ENCODE results near the gene RPS6KA5.
A peak's percentile ranks its signal among the peaks of the same experiment; 100 is the strongest.
"Not testable (repeated sequence)": the region's sequence is repeated elsewhere in the genome, so short reads cannot be mapped to it uniquely, and the experiment has no call there.

The RPS6KA5 gene

DNA sequence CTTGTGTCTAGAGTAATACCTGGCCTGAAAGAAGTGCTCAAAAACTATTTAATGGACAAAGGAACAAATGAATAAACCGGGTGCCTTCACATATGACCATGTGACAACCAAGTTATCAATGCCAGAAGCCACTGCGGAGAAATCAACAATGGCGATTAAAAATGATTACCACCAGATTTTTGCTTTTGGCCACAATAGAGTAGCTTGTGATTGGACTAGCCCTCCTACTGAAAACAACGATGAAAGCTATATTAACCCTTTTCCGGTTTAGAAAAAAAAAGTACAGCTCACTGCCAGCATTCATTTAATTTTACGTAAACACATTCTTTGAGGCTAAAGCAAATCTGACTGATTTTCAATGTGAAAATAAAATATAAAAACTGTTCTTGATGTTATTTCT, 202.6 kb downstream of the RPS6KA5 start:
- DNase-seq (ENCODE audit: low read depth) = no peak
- H3K4me3 ChIP-seq (ENCODE audit: low read length) = no peak overlapping the region
- TF ChIP-seq, protein P1, sequence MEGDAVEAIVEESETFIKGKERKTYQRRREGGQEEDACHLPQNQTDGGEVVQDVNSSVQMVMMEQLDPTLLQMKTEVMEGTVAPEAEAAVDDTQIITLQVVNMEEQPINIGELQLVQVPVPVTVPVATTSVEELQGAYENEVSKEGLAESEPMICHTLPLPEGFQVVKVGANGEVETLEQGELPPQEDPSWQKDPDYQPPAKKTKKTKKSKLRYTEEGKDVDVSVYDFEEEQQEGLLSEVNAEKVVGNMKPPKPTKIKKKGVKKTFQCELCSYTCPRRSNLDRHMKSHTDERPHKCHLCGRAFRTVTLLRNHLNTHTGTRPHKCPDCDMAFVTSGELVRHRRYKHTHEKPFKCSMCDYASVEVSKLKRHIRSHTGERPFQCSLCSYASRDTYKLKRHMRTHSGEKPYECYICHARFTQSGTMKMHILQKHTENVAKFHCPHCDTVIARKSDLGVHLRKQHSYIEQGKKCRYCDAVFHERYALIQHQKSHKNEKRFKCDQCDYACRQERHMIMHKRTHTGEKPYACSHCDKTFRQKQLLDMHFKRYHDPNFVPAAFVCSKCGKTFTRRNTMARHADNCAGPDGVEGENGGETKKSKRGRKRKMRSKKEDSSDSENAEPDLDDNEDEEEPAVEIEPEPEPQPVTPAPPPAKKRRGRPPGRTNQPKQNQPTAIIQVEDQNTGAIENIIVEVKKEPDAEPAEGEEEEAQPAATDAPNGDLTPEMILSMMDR (IDR thresholded peaks at IDR 0.05; ENCODE audit: insufficient read depth, low read depth, low read length, missing control alignments) = no peak

DNA sequence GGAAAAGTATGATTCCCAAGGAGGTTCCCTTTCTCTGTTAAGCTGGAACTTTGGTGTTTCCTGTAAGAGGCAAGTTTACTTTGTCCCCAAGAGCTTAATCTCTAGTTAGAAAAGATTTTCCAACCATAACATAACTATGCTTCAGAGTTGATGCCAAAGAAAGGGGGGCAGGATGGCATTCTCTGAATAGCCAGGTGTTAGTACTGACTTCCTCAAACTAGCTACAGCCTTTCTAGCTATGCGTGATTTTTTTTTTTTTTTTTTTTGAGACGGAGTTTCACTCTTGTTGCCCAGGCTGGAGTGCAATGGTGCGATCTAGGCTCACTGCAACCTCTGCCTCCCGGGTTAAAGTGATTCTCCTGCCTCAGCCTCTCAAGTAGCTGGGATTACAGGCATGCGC, 204.3 kb downstream of the RPS6KA5 start:
- DNase-seq (ENCODE audit: low read depth); H3K4me3 ChIP-seq (ENCODE audit: low read length): not testable (repeated sequence)

DNA sequence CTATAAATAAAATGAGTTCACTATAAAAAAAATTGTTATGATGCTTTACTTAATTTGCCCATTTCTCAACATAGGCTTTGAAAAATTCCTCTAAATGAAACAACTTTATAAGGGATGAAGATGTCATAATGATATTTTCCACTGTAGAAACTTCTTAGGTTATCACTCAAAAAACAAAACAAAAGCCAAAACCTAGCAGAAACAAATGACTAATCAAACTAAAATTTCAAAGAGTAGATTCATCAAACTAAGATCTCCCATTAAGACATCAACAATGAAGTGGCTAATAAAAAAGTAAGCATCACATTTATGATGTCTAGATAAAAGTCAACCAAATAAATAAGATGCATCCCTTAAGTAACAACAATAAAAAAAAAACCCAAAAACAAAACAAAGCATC, 207.3 kb downstream of the RPS6KA5 start:
- DNase-seq (ENCODE audit: low read depth) = no peak
- TF ChIP-seq, protein P1 (IDR thresholded peaks at IDR 0.05; ENCODE audit: insufficient read depth, low read depth, low read length, missing control alignments) = no peak

DNA sequence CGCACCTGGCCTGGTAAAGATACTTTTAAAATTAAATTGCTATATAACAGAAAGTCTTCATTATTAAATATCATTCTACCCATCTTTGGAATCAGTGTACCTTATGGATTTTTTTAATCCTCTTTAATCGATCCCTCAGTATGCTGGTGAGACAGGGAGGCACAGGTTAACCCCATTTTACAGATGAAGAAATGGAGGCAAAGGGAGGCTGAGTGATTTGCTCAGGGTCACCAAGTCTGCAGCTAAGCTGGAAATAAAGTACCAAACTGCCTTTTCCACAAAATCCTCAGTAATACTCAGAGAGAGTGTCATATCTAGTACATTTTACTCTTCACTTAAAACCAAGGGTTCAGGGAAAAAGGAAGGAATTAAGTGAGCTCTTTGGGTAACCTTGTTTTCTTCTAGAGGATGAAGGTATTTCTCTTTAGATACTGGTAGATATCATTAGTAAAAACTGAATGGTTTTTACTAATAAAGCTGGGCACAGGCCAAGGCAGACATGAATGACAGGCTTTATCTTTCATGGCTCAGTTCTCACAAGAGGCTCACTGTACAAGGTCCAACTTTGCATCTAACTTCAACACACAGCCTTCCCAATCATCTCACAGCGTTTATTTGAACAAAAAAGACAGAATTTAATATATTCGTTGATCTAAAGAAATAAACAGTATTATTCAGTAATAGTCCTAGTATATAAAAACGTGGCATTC, 209.0 kb downstream of the RPS6KA5 start:
- no peak overlapping the region for H3K4me3 ChIP-seq (ENCODE audit: low read length)
- TF ChIP-seq, protein P1 (IDR thresholded peaks at IDR 0.05; ENCODE audit: insufficient read depth, low read depth, low read length, missing control alignments) = no peak
- DNase-seq (ENCODE audit: low read depth) = no peak

More for the DNA sequence above, 207.3 kb downstream of the RPS6KA5 start:
- no peak overlapping the region for H3K4me3 ChIP-seq (ENCODE audit: low read length)

DNA sequence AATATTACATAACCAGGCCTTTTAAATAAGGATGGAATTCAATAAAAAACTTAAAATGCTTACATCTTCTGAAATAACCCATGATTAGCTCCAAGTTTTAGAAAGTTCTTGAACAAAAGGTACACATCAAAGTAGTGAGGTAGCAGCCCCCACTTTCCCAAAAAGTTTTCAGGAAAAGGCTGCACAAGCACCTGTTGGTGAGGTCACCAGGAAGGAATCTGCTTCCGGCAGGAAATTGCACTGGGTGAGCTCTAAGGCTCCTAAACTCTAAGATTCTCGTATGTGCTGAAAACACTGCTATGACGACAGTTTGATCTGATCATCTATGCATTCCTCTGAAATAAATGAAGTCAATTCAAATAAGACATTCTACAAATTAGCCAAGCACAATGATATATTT, 210.0 kb downstream of the RPS6KA5 start:
- H3K4me3 ChIP-seq (ENCODE audit: low read length) = no peak overlapping the region
- TF ChIP-seq, protein P1 (IDR thresholded peaks at IDR 0.05; ENCODE audit: insufficient read depth, low read depth, low read length, missing control alignments) = no peak
- DNase-seq (ENCODE audit: low read depth) = peak; percentile 75

DNA sequence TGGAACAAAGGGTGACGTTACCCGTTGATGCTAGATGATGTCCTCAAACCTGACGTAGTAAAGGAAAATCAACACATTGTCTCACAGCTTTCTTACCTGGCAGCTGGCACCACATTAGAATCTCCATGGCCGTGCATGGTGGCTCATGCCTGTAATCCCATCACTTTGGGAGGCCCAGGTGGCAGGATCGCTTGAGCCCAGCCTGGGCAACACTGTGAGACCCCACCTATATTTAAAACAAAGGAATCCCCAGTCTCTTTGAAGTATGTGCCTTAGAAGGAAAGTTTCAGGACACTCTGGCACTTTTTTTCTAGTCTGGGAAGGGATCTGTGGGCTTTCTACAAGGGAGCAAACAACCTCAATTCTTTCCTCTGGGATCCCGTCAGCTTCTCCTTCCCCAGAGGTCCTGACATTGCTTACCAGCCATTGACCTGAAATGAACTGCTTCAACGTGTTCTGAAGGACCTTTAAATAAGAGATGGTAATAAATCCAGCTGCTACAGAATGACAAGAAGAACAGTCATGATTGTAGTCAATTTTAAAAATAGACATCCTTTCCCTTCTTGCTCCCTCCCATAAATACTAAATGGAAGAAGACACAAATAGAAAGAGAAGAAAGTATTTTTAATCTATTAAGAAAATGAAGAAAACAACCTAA, 210.5 kb downstream of the RPS6KA5 start:
- TF ChIP-seq, protein P1 (IDR thresholded peaks at IDR 0.05; ENCODE audit: insufficient read depth, low read depth, low read length, missing control alignments) = no peak
- no peak for DNase-seq (ENCODE audit: low read depth)
- no peak overlapping the region for H3K4me3 ChIP-seq (ENCODE audit: low read length)

DNA sequence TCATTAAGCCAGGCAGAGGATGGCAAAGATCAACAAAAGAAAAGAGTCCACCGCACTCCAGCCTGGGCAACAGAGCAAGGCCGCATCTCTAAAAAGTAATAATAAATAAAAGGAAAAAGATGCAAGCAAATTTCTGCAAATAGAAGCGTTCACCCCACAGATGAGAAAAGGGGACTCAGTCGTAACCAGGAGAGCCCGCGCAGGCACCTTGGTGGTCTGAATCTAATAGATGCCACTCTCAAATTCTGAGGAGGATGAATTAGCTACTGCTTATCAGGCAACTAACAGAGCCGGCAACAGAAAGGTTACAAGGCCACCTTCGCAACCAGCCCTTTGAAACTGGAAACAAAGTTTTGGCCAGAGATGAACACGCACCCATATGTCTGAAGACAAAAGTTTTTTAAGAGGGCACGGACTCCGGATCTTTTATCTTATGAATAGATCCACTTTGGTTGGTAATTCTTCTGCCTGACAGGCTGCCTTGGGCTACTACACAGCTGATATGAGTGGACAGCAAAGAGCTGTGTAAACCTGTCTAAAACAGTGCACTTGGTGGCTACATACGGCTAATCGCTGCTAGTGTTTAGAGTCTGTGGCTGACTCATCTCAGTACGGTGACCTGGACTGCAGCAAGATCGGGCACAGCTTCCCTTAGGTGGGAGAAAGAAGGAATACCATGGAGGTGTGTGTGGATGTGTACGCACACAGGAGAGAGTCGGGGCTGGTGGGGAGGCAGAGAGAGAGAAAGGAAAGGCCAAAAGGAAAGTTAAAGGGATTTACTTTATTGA, 211.3 kb downstream of the RPS6KA5 start:
- peak; percentile 47 for DNase-seq (ENCODE audit: low read depth)
- H3K4me3 ChIP-seq (ENCODE audit: low read length) = no peak overlapping the region
- TF ChIP-seq, protein P1 (IDR thresholded peaks at IDR 0.05; ENCODE audit: insufficient read depth, low read depth, low read length, missing control alignments) = no peak
